ENCODE data around the gene DTNBP1. TPM values are rescaled to one million over a fixed set of nuclear protein-coding genes. Genes with fewer than 3 reads are reported as not detected.

The DTNBP1 gene, protein sequence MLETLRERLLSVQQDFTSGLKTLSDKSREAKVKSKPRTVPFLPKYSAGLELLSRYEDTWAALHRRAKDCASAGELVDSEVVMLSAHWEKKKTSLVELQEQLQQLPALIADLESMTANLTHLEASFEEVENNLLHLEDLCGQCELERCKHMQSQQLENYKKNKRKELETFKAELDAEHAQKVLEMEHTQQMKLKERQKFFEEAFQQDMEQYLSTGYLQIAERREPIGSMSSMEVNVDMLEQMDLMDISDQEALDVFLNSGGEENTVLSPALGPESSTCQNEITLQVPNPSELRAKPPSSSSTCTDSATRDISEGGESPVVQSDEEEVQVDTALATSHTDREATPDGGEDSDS
- 11.5 to 14.4 TPM (median 12.7 TPM) in 5 replicates for total RNA-seq (2022; extraction: Qiagen RNA extraction; ENCODE audit: low read depth)

DNA sequence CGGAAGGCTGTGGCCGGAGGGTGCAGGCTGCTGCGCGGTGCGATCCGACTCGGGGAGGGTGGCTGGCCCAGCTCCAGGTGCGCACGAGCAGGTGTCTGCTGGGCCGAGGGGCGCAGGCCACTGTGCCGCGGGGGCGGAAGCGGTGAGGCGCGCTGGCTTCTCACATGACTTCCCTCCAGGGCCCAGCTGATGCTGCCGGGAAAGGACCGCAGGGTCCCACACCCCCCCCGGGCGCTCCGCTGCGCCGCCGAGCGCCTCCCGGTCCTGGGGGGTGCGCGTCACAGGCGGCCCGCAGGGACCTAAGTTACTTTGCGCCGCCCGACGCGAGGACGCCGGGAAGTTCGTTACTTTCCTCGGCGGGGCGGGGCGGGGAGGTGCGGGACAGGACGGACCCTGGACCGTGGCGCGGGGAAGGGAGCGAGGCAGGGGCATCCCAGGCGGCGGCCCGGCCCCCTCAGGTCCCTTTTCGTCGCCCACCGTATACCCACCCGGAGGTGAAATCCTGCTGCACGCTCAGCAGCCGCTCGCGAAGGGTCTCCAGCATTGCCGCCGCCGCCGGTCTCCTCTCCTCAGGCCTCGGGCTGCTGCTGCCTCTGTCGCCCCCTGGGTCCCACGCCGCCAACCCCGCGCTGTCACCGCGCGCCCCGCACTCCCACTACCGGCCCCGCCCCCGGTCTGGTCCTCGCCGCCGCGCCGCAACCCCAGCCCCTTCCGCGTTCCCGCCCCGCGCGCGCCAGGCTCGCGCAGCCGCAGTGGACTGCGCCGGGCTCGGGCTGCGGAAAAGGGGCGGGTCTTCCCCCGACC is at the start of gene DTNBP1:
Gene DTNBP1, minus strand, starts transcription at position 703 of the 804 bp plus-strand sequence. Its CDS starts 159 bp downstream, at position 544.

Measured in A549 treated with CpdA at 1 μM for 4 hours (cell line).